Neutrophil (primary cell): Measurements from ENCODE around the gene TMUB1.
A peak's percentile ranks its signal among the peaks of the same experiment; 100 is the strongest.

Experiments
- H3K27ac ChIP-seq: fragments of 200-600 bp; sonication (generic); 2 replicates; pipeline ENCODE4 v1.5.1; 2016; ENCODE audit warnings: mild to moderate bottlenecking, moderate library complexity
- H3K27me3 ChIP-seq: fragments of 200-600 bp; sonication (generic); 2 replicates; pipeline ENCODE4 v1.6.0; 2016; ENCODE audit warnings: mild to moderate bottlenecking
- H3K36me3 ChIP-seq: fragments of 200-600 bp; sonication (generic); 2 replicates; pipeline ENCODE4 v1.5.1; 2017
- H3K4me1 ChIP-seq, 2 experiments: fragments of 200-600 bp in 1 of 2; sonication (generic) in 1 of 2; 1 replicate in 1 of 2; 2 replicates in 1 of 2; pipeline versions ENCODE4 v1.5.1 to v1.6.1; 2013 to 2016; ENCODE audit warnings: low read depth in 1 of 2, low read length in 1 of 2, mild to moderate bottlenecking in 1 of 2, moderate library complexity in 1 of 2; ENCODE audit not compliant: control insufficient read depth in 1 of 2, insufficient read depth in 1 of 2
- H3K4me3 ChIP-seq, 2 experiments: fragments of 200-600 bp in 1 of 2; sonication (generic) in 1 of 2; 1 replicate in 1 of 2; 2 replicates in 1 of 2; pipeline ENCODE4 v1.5.1; 2013 to 2016; ENCODE audit warnings: low read depth in 1 of 2, low read length in 1 of 2, mild to moderate bottlenecking in 1 of 2, moderate library complexity in 1 of 2
- H3K9me3 ChIP-seq: fragments of 200-600 bp; sonication (generic); 2 replicates; pipeline ENCODE4 v1.5.1; 2016
- CTCF ChIP-seq: fragments of 200-600 bp; sonication (generic); IDR thresholded peaks from 2 replicates; pipeline ENCODE4 v1.5.1; 2016; ENCODE audit warnings: antibody characterized with exemption

Gene TMUB1

GRCh38 chr7:151079199-151079910, 3.9 kb downstream of the TMUB1 start:
- TF ChIP-seq CTCF, result no peak
- H3K36me3 ChIP-seq, result peaks cover 37% of the 10 kb centered on the region

GRCh38 chr7:151078233-151079040, 4.9 kb downstream of the TMUB1 start:
- H3K27ac ChIP-seq, result no peak overlapping the region
- H3K4me1 ChIP-seq, result peaks cover 28 to 38% of the 10 kb centered on the region in 2 experiments
- no peaks in the 10 kb centered on the region for H3K9me3 ChIP-seq
- H3K27me3 ChIP-seq, result no peaks in the 10 kb centered on the region
- TF ChIP-seq CTCF, result no peak
- peaks cover 47% of the 10 kb centered on the region for H3K36me3 ChIP-seq
- H3K4me3 ChIP-seq, result peak overlapping the region in 1 of 2 experiments; percentile 8

More at GRCh38 chr7:151079199-151079910, 3.9 kb downstream of the TMUB1 start:
- no peak overlapping the region for H3K27ac ChIP-seq
- H3K27me3 ChIP-seq, result peaks cover 7% of the 10 kb centered on the region
- H3K4me1 ChIP-seq, result peaks cover 33 to 41% of the 10 kb centered on the region in 2 experiments
- H3K9me3 ChIP-seq, result no peaks in the 10 kb centered on the region
- H3K4me3 ChIP-seq, result peak overlapping the region; percentile 79 to 99

- Histone ChIP-seq H3K36me3 (peaks cover 53% of the 10 kb centered on the region), H3K9me3 (no peaks in the 10 kb centered on the region), H3K4me1 (peaks cover 26 to 31% of the 10 kb centered on the region in 2 experiments), H3K4me3 (no peak overlapping the region), H3K27me3 (no peaks in the 10 kb centered on the region), H3K27ac (no peak overlapping the region)
- no peak for TF ChIP-seq CTCF
Measured at GRCh38 chr7:151077705-151078232, 5.5 kb downstream of the TMUB1 start.

- H3K9me3 ChIP-seq, result no peaks in the 10 kb centered on the region
- peaks cover 60% of the 10 kb centered on the region for H3K36me3 ChIP-seq
- no peak for TF ChIP-seq CTCF
- H3K27me3 ChIP-seq, result no peaks in the 10 kb centered on the region
- H3K4me3 ChIP-seq, result no peak overlapping the region
- peaks cover 19 to 25% of the 10 kb centered on the region in 2 experiments for H3K4me1 ChIP-seq
- H3K27ac ChIP-seq, result no peak overlapping the region
Measured at GRCh38 chr7:151076863-151077704, 6.2 kb downstream of the TMUB1 start.

GRCh38 chr7:151075978-151076426, 7.3 kb downstream of the TMUB1 start:
- Histone ChIP-seq H3K4me1 (peaks cover 14 to 18% of the 10 kb centered on the region in 2 experiments), H3K4me3 (no peak overlapping the region), H3K36me3 (peaks cover 65% of the 10 kb centered on the region), H3K27ac (no peak overlapping the region), H3K27me3 (no peaks in the 10 kb centered on the region), H3K9me3 (no peaks in the 10 kb centered on the region)
- TF ChIP-seq CTCF, result no peak
